ENCODE data around the gene HBEGF. TPM values are rescaled to one million over a fixed set of nuclear protein-coding genes. Genes with fewer than 3 reads are reported as not detected.

HBEGF gene
- total and polyA plus RNA-seq, 2 donors (not counting 1 experiment from before 2014, with no cell fraction given), result 0.89 to 2.4 TPM

DNA sequence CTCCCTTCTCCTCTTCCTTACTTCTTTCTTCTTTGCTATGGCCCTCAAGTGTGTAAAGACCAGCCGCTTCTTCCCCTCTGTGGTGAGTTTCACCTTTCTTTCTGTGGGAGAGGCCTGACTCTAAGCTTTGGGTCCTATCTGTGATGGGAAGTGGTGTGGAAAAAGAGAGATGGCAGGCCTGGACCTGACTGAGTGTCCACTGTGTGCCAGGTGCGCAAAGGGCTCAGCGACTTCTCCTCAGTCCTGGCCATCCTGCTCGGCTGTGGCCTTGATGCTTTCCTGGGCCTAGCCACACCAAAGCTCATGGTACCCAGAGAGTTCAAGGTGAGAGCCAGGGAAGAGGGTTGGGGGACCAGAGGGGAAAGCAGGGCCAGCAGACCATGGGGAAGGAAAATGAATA, 19.5 kb upstream of the HBEGF start:
- intact Hi-C loops (cut with micrococcal nuclease), result no loop called here
- WGBS (ENCODE audit: insufficient coverage), result 92% methylated on average over 3 of the region's 4 CpGs
- H3K27me3 Mint-ChIP-seq, result no peaks in the 10 kb centered on the region
- Histone ChIP-seq H3K79me2 (ENCODE audit: control insufficient read depth, insufficient read depth, low read length) (no peaks in the 10 kb centered on the region), H4K20me1 (ENCODE audit: control insufficient read depth, insufficient read depth, low read length, poor library complexity, severe bottlenecking) (no peaks in the 10 kb centered on the region), H3K4me2 (replicated peaks; ENCODE audit: low read depth, low read length, poor library complexity, severe bottlenecking) (no peak overlapping the region), H3K27ac (ENCODE audit: low read length in 2 of 2) (no peak overlapping the region), H2AFZ (ENCODE audit: insufficient read depth, low read depth, low read length, poor library complexity, severe bottlenecking) (no peak overlapping the region), H3K27me3 (replicated peaks in 1 of 4; ENCODE audit: control extremely low read depth in 1 of 4, control insufficient read depth in 3 of 4, insufficient read depth in 4 of 4, low read length in 3 of 4) (no peaks in the 10 kb centered on the region), H3K4me1 (ENCODE audit: control insufficient read depth in 2 of 2, insufficient read depth in 2 of 2, low read length in 2 of 2) (peaks cover 4 to 7% of the 10 kb centered on the region in 2 donors), H3K9ac (ENCODE audit: low read length) (no peak overlapping the region), H3K9me3 (ENCODE audit: control extremely low read depth in 1 of 3, control insufficient read depth in 2 of 3, insufficient read depth in 1 of 3, low read length in 2 of 3) (no peaks in the 10 kb centered on the region), H3K36me3 (replicated peaks in 1 of 2; ENCODE audit: control extremely low read depth in 1 of 2, control insufficient read depth in 1 of 2, extremely low read depth in 1 of 2, insufficient read depth in 2 of 2, low read length in 1 of 2) (no peaks in the 10 kb centered on the region), H3K4me3 (ENCODE audit: control extremely low read depth in 1 of 5, extremely low read depth in 1 of 5, insufficient read depth in 1 of 5, low read depth in 2 of 5, low read length in 4 of 5) (no peak overlapping the region)
- CTCF ChIA-PET, result interaction anchor here (0.8 to 2.5 kb wide), 8 partner anchors 13 to 354 kb away, joined by 3 to 12 read pairs (median 4); partner anchors contain the start of gene HBEGF
- no peak for TF ChIP-seq EZH2 (IDR thresholded peaks at IDR 0.05; ENCODE audit: borderline replicate concordance, insufficient read depth, low read depth, low read length, poor library complexity, severe bottlenecking)
- TF ChIP-seq, protein P1, sequence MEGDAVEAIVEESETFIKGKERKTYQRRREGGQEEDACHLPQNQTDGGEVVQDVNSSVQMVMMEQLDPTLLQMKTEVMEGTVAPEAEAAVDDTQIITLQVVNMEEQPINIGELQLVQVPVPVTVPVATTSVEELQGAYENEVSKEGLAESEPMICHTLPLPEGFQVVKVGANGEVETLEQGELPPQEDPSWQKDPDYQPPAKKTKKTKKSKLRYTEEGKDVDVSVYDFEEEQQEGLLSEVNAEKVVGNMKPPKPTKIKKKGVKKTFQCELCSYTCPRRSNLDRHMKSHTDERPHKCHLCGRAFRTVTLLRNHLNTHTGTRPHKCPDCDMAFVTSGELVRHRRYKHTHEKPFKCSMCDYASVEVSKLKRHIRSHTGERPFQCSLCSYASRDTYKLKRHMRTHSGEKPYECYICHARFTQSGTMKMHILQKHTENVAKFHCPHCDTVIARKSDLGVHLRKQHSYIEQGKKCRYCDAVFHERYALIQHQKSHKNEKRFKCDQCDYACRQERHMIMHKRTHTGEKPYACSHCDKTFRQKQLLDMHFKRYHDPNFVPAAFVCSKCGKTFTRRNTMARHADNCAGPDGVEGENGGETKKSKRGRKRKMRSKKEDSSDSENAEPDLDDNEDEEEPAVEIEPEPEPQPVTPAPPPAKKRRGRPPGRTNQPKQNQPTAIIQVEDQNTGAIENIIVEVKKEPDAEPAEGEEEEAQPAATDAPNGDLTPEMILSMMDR (IDR thresholded peaks at IDR 0.05), result no peak
- H3K4me1 Mint-ChIP-seq, result peaks cover 5% of the 10 kb centered on the region
- ATAC-seq (ENCODE audit: low read depth) (no peak), DNase-seq (no peak)
- no peak overlapping the region for H3K4me3 Mint-ChIP-seq
- H3K9me3 Mint-ChIP-seq (ENCODE audit: insufficient read depth), result no peaks in the 10 kb centered on the region
- no peak overlapping the region for H3K27ac Mint-ChIP-seq
- POLR2A ChIA-PET, result no interaction called here

DNA sequence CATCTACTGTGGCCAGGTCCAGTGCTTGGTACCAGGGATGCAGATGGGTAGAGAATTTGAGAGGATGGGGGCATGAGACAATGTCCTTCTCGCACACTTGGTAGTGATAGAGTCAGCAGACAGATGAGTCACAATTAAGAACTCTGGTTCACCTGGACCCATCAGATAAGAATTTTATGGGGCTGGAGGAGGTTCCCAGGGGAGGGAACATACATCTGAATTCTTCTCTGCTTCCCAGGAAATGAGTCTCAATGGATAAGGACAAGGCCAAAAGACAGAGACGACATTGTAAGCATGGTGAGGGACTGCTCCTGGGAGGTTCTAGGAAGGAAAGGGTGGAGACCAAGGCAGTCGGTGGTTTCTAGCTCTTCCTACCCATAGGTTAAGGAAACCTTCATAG, 18.9 kb upstream of the HBEGF start:
- peaks cover 5% of the 10 kb centered on the region for H3K4me1 Mint-ChIP-seq
- intact Hi-C loops (cut with micrococcal nuclease), result no loop called here
- ATAC-seq (ENCODE audit: low read depth) (no peak), DNase-seq (no peak)
- TF ChIP-seq EZH2 (IDR thresholded peaks at IDR 0.05; ENCODE audit: borderline replicate concordance, insufficient read depth, low read depth, low read length, poor library complexity, severe bottlenecking), result no peak
- TF ChIP-seq, protein P1 (IDR thresholded peaks at IDR 0.05), result no peak
- no peak overlapping the region for H2AFZ ChIP-seq (ENCODE audit: insufficient read depth, low read depth, low read length, poor library complexity, severe bottlenecking)
- ChIA-PET CTCF (interaction anchor here (1.3 to 7.7 kb wide), 5 partner anchors 13 to 121 kb away, joined by 4 to 89 read pairs (median 7); partner anchors contain the start of gene HBEGF), POLR2A (no interaction called here)
- H3K4me1 ChIP-seq (ENCODE audit: control insufficient read depth in 2 of 2, insufficient read depth in 2 of 2, low read length in 2 of 2), result peaks cover 4 to 7% of the 10 kb centered on the region in 2 donors
- no peak overlapping the region for H3K4me3 Mint-ChIP-seq
- H3K27ac Mint-ChIP-seq, result no peak overlapping the region
- no peaks in the 10 kb centered on the region for H3K27me3 ChIP-seq (replicated peaks in 1 of 4; ENCODE audit: control extremely low read depth in 1 of 4, control insufficient read depth in 3 of 4, insufficient read depth in 4 of 4, low read length in 3 of 4)
- H3K27me3 Mint-ChIP-seq, result no peaks in the 10 kb centered on the region
- no peak overlapping the region for H3K9ac ChIP-seq (ENCODE audit: low read length)
- H3K4me2 ChIP-seq (replicated peaks; ENCODE audit: low read depth, low read length, poor library complexity, severe bottlenecking), result no peak overlapping the region
- H4K20me1 ChIP-seq (ENCODE audit: control insufficient read depth, insufficient read depth, low read length, poor library complexity, severe bottlenecking), result no peaks in the 10 kb centered on the region
- no peak overlapping the region for H3K4me3 ChIP-seq (ENCODE audit: control extremely low read depth in 1 of 5, extremely low read depth in 1 of 5, insufficient read depth in 1 of 5, low read depth in 2 of 5, low read length in 4 of 5)
- H3K9me3 Mint-ChIP-seq (ENCODE audit: insufficient read depth), result no peaks in the 10 kb centered on the region
- no peaks in the 10 kb centered on the region for H3K36me3 ChIP-seq (replicated peaks in 1 of 2; ENCODE audit: control extremely low read depth in 1 of 2, control insufficient read depth in 1 of 2, extremely low read depth in 1 of 2, insufficient read depth in 2 of 2, low read length in 1 of 2)
- WGBS (ENCODE audit: insufficient coverage), result 60% methylated on average over 2 of the region's 3 CpGs
- H3K9me3 ChIP-seq (ENCODE audit: control extremely low read depth in 1 of 3, control insufficient read depth in 2 of 3, insufficient read depth in 1 of 3, low read length in 2 of 3), result no peaks in the 10 kb centered on the region
- H3K27ac ChIP-seq (ENCODE audit: low read length in 2 of 2), result no peak overlapping the region
- no peaks in the 10 kb centered on the region for H3K79me2 ChIP-seq (ENCODE audit: control insufficient read depth, insufficient read depth, low read length)

Data from B cell (primary cell).